CD4-positive, alpha-beta T cell treated with Interleukin-12 subunit alpha and Interleukin-12 subunit beta, for 1 hour (primary cell): ENCODE data around the gene BTBD7.

Experiments used
- DNase-seq: peaks from one replicate; pipeline ENCODE4 v3.0.0-alpha.2; 2020

BTBD7 gene

DNA sequence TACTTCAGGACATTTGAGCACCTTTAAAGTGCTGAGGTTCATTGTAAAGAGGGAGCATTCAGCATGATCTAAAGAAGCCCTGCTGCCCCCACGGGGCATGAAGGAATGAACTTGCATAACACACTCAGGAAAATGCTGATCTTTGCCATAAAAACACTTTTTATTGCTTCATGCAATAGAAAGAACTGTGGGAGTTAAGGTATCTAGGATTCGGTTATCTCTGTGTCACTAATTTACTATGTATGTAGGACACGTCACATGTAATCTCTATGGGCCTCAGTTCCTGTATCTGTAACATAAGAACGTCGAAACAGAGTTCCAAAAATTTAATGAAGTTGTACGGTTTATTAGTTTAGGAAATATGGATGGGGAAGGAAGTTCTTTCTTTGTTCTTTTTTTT, 33.0 kb downstream of the BTBD7 start:
- no peak for DNase-seq

DNA sequence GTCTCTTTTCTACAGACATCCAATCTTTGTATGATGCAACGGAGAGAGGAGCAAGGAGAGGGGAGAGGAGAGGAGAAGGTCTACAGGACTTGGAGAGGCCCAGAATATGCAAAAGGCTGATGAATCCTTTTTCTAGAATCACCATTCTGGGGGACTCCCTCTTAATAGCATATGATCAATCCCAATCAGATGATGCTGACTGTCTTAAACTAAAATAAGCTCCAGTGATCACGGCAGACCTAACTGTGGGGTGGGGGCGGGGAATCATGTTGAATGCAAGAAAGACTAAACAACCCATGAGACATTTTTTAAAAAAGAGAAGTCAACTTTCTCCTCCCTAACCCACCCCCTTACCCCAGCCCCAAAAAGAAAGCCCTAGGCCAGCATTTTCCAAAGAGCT, 33.4 kb downstream of the BTBD7 start:
- no peak for DNase-seq

- DNase-seq, result no peak
Observed at GRCh38 chr14:93295541-93296220, 37.2 kb downstream of the BTBD7 start.

DNA sequence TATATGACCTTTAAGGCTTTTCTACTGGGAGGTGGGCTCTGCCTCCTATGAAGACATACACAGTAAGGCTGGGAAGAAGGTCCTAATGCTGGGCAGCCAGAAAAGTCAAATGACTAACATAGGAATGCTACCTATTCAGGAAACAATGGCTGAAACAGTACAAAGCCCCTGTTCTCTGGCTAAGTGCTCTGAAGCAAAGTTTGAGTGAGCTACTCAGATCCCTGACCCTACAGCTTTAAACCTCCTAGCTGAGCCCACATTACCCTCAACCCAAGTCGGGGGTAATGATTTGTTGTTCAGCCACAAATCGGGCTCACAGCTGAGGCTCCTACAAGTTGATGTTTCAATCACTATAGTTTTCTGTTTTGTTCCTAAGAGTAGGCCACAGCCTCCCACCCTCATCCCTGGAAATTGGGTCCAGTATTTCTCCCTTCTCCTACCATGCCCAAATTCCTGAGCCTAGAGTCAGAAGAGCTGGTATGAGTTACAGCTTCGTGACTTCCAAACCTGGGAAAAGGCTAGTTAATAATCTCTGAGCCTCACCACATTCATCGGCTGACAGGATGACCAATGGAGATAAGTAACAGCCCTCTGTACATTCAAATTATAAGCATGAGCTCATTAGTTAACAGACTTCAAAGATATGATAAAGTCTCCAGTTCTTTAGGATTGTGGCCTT, 46.5 kb downstream of the BTBD7 start:
- DNase-seq, result no peak

GRCh38 chr14:93285044-93285443, 47.8 kb downstream of the BTBD7 start:
- DNase-seq, result no peak

GRCh38 chr14:93281937-93282336, 50.9 kb downstream of the BTBD7 start:
- DNase-seq, result no peak

- DNase-seq, result no peak
Observed at GRCh38 chr14:93280743-93281142, 52.1 kb downstream of the BTBD7 start.

DNA sequence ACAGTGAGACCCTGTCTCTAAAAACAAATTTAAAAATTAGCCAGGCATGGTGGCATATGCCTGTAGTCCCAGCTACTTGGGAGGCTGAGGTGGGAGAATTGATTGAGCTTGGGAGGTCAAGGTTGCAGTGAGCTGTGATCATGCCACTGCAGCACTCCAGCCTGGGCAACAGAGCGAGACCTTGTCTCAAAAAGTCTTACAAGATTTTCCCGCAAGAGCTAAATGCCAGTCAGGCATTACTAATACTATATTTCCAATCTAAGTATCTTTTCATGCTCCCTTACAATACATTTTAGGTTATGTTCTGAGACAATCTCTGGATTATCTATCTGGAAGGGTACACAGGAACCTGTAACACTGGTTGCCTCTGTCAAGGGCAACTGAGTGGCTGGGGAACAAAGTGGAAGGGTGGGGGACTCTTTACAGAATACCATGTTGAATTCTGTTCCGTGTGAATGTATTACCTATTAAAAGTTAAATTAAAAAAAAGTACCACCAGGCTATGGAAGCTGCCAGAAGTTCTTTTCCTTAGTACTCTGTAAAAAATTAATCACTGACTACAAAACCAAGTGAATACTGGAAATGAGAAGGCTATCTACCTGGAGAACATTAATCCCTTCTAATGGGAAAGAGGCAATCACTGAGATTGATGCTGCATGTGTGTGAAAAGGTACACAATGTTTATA, 56.7 kb downstream of the BTBD7 start:
- no peak for DNase-seq

DNA sequence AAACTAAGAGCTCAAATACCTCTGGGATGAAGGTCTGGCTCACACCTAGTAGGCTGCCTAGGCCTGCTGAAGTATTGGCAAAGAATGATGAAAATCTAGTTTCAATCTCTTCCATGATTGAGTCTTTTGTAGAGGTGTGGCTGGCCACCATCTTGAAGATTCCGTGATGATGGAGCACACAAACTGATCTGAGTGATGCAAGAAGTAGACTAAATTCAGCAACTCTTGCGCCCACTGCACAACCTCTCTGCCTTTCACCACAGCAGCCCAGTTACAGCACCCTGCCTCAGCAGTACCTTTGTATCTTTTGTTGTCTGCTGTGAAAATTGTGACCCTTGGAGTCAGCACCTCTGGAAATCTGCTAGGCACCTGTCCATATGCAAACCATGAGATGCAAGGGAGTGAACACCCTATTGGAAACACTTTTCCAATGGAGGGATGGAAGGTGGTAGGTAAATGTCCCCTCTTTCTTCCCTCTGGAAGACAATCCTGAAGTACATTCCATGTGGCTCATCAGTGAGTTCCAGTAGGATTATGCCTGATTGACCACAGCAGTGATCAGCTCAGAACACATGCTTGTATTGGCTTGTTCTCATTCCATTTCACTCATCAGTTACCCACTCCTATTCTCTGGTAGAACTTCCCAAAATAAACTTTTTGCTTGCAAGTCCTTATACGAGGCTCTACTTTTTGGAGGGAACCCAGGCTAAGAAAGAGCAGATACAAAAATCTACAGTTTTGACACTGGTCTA, 58.6 kb downstream of the BTBD7 start:
- no peak for DNase-seq

GRCh38 chr14:93271111-93271510, 61.7 kb downstream of the BTBD7 start:
- no peak for DNase-seq

DNA sequence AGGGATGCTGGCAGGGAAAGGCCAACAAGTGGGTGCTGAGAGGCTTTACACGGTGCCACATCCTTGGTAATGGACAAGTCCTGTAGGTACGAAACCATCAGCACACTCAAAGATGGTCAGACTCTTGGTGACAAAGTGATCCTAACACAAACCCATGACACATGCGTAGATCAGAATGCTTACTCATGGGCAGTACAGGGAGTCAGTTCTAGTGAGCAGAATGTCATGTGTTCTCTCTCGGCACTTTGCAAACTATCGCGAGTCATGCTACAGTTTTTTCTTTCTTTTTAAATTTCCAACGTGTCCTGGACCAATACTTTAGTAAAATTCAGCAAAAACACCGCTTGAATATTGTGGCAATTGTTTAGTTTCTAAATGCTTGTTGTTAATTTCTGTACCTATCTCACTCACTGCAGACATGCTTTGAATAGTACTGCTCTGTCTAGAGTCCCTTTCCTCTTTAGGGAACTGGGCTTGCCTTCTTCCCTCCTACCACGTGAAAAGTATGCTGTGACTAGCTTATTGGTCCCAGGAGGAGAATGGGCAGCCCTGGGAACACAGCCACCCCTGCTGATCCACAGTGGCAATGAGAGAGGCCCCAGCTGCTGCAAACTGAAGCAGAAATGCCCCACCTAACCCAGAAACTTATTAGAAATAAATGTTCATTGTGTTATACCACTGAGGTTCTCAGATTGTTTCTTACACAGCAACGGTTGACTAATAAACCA, 63.3 kb downstream of the BTBD7 start:
- no peak for DNase-seq

GRCh38 chr14:93268406-93268805, 64.4 kb downstream of the BTBD7 start:
- DNase-seq, result no peak

GRCh38 chr14:93267149-93267711, 65.6 kb downstream of the BTBD7 start:
- DNase-seq, result no peak

DNA sequence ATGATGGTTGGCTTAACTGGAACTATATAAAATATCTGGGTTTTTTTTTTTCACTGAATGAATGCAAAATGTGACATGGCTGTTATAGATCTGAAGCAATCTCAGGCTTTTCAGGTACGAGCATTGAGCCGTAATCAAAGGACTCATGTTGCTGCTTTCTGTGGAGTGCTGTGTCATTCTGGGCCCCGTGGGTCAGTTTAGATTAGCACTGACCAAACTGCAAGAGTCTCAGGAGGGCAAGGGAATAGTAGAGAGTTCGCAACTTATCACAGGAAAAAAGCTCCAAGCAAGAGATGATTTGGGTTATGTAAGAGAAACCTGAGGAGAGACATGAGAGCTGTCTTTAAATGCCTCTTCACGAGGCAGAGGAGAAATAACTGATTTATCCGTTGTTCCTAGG, 66.7 kb downstream of the BTBD7 start:
- DNase-seq, result no peak

DNA sequence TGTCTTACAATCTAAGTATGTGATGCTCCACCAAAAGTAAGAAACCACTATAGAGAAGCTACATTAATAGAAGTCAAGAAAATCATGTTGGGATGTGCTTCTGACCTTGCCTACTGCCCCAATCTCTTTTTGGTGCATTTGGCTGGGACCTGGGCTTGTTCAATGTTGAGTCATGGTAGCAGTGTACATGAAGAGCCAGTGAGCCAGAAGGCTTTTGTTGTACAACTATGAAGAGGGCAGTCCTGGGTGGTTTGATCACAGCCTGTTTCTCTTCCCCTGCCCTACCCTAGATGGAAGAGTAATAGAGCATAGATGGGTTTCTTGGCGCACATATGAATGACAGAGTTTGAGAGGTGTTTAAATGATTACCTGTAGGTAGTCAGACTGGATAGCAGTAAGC, 69.4 kb downstream of the BTBD7 start:
- no peak for DNase-seq

DNA sequence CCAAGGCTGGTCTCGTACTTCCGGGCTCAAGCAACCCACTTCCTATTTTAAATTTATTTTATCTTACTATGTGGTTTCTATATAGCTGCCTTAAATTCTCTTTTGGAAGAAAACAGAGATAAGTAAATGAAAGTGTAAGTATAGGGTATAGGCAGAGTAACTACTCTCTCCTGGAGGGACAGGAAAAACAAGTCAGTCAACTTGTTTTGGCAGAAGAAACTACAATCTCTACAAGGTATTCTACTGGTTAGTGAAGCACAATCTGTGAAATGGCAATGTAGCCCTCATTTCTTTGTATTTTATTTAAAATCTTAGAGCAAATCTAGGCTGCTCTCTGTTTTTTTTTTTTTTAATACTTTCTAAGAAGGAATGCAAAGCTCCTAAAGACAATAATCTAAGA, 70.4 kb downstream of the BTBD7 start:
- DNase-seq, result no peak

GRCh38 chr14:93249128-93249831, 83.6 kb downstream of the BTBD7 start:
- DNase-seq, result no peak

- DNase-seq, result no peak
Observed at GRCh38 chr14:93246534-93246933, 86.3 kb downstream of the BTBD7 start.

DNA sequence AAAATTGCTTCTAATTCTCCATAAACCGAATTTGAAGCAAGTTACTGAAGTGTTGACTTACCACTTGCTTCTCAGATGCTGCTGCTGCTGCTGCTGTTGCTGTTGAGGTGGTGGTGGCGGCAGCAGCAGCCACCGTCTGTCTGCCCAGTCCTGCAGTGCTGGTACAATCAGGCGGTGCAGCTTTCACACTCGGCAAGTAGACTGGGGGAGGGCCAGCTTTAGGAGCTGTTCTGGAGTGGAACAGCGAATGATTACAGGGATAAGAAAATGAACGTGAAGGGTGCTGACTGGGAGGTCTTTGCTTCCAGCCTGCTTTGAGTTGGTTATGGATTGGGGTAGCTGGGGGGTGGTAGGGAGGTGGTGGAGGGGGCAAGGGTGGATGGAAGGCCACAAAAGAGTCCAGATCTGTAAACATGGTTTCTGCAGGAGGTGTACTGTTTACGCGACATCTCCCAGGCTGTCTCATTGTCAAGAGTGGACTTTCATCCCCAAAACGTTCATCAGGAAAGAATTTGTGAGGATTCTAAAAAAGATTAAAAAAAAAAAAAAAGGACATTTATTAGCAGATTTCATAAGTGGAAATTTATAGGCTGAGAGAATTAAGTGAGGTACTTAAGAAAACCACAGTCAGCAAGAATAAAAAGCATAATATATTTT, 86.9 kb downstream of the BTBD7 start:
- DNase-seq, result no peak

GRCh38 chr14:93240678-93241000, 92.2 kb downstream of the BTBD7 start:
- DNase-seq, result no peak
